DND-41 (cell line): ENCODE results near the gene NR6A1.

ENCODE experiments used
- ATAC-seq: fragments of 200-7000 bp; cut with Tn5 transposase; 3 replicates; pipeline ENCODE4 v1.9.1; 2021; ENCODE audit warnings: low read depth; ENCODE audit not compliant: insufficient read depth
- DNase-seq: peaks from one replicate; pipeline ENCODE4 v3.0.0-alpha.2; 2020
- H2AFZ ChIP-seq: 2 replicates; pipeline ENCODE4 v1.6.0; 2012; ENCODE audit warnings: low read depth, low read length
- H3K27ac ChIP-seq: 2 replicates; pipeline ENCODE4 v1.5.1; 2012; ENCODE audit warnings: low read length, inconsistent platforms
- H3K27me3 ChIP-seq: fragments of 200-600 bp; sonication (generic); 2 replicates; pipeline ENCODE4 v1.6.0; 2012; ENCODE audit warnings: low read length, mild to moderate bottlenecking, inconsistent platforms; ENCODE audit not compliant: insufficient read depth, poor library complexity
- H3K36me3 ChIP-seq: 2 replicates; pipeline ENCODE4 v1.5.1; 2012; ENCODE audit warnings: low read length, inconsistent platforms; ENCODE audit not compliant: insufficient read depth
- H3K4me1 ChIP-seq: 2 replicates; pipeline ENCODE4 v1.5.1; 2012; ENCODE audit warnings: mild to moderate bottlenecking, low read length; ENCODE audit not compliant: insufficient read depth
- H3K4me2 ChIP-seq: 2 replicates; pipeline ENCODE4 v1.6.0; 2012; ENCODE audit warnings: mild to moderate bottlenecking, moderate library complexity, low read length, inconsistent platforms; ENCODE audit not compliant: insufficient read depth
- H3K4me3 ChIP-seq, 2 experiments: fragments of 200-600 bp in 1 of 2; shearing (Covaris generic) in 1 of 2; 2 replicates each; pipeline ENCODE4 v1.5.1; 2012 to 2016; ENCODE audit warnings: inconsistent platforms in 2 of 2, low read length in 2 of 2, mild to moderate bottlenecking in 2 of 2, low read depth in 1 of 2, moderate library complexity in 1 of 2
- H3K79me2 ChIP-seq: 2 replicates; pipeline ENCODE4 v1.6.0; 2012; ENCODE audit warnings: low read length, inconsistent platforms; ENCODE audit not compliant: insufficient read depth
- H3K9ac ChIP-seq: 2 replicates; pipeline ENCODE4 v1.6.0; 2012; ENCODE audit warnings: low read depth, mild to moderate bottlenecking, inconsistent platforms, low read length, moderate library complexity
- H3K9me3 ChIP-seq: 2 replicates; pipeline ENCODE4 v1.5.1; 2012; ENCODE audit warnings: low read length, moderate library complexity, mild to moderate bottlenecking, inconsistent platforms; ENCODE audit not compliant: insufficient read depth, severe bottlenecking
- H4K20me1 ChIP-seq: 2 replicates; pipeline ENCODE4 v1.6.0; 2012; ENCODE audit warnings: low read length; ENCODE audit not compliant: insufficient read depth
- EZH2 ChIP-seq: IDR thresholded peaks from 3 replicates; pipeline ENCODE4 v1.6.1; 2012; ENCODE audit warnings: borderline replicate concordance, low read depth, mild to moderate bottlenecking, moderate library complexity, low read length, inconsistent platforms; ENCODE audit not compliant: severe bottlenecking
- TF ChIP-seq, protein P1 (sequence below): IDR thresholded peaks from 2 replicates; pipeline ENCODE4 v1.5.1; 2012; ENCODE audit warnings: borderline replicate concordance, low read length, moderate library complexity, mild to moderate bottlenecking; ENCODE audit not compliant: poor library complexity, severe bottlenecking; ENCODE audit errors: extremely low read depth

NR6A1 gene

GRCh38 chr9:124675261-124676158 is 95.6 kb downstream of the NR6A1 start:
- Histone ChIP-seq H3K79me2 (peaks cover 78% of the 10 kb centered on the region), H3K4me2 (no peak overlapping the region), H3K4me3 (no peak overlapping the region), H3K27me3 (no peaks in the 10 kb centered on the region), H4K20me1 (peaks cover 33% of the 10 kb centered on the region), H3K4me1 (peaks cover 11% of the 10 kb centered on the region), H3K9ac (no peak overlapping the region), H3K9me3 (no peaks in the 10 kb centered on the region), H2AFZ (no peak overlapping the region), H3K27ac (no peak overlapping the region), H3K36me3 (peaks cover 4% of the 10 kb centered on the region; the same call in 1 of the 2 replicates)
- no peak for DNase-seq
- ATAC-seq = no peak
- TF ChIP-seq, protein P1, sequence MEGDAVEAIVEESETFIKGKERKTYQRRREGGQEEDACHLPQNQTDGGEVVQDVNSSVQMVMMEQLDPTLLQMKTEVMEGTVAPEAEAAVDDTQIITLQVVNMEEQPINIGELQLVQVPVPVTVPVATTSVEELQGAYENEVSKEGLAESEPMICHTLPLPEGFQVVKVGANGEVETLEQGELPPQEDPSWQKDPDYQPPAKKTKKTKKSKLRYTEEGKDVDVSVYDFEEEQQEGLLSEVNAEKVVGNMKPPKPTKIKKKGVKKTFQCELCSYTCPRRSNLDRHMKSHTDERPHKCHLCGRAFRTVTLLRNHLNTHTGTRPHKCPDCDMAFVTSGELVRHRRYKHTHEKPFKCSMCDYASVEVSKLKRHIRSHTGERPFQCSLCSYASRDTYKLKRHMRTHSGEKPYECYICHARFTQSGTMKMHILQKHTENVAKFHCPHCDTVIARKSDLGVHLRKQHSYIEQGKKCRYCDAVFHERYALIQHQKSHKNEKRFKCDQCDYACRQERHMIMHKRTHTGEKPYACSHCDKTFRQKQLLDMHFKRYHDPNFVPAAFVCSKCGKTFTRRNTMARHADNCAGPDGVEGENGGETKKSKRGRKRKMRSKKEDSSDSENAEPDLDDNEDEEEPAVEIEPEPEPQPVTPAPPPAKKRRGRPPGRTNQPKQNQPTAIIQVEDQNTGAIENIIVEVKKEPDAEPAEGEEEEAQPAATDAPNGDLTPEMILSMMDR = peak; percentile 11
- no peak for TF ChIP-seq EZH2

DNA sequence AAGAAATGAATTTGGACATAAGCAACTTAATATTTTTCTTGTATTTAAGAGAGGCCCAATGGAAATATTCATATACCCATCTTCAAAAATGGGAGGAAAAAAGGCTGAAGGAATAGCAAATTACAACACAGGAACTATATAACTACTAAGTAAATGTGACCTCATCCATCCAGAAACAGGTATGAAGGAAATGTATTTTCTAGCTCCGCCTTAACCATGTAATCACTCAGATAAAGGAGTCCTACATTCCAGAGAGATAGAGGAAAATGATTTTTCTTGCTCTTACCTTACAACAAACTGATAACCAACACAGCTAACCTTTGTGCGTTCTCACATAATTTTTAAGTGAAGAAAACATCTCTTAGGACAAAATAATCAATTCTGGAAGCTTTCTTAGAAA is 96.5 kb downstream of the NR6A1 start:
- Histone ChIP-seq H3K79me2 (peaks cover 82% of the 10 kb centered on the region), H2AFZ (no peak overlapping the region), H3K4me1 (peaks cover 11% of the 10 kb centered on the region), H3K4me2 (no peak overlapping the region), H3K27me3 (no peaks in the 10 kb centered on the region), H3K36me3 (peaks cover 4% of the 10 kb centered on the region; the same call in 1 of the 2 replicates), H3K4me3 (no peak overlapping the region), H3K27ac (no peak overlapping the region), H4K20me1 (peaks cover 40% of the 10 kb centered on the region), H3K9ac (no peak overlapping the region), H3K9me3 (no peaks in the 10 kb centered on the region)
- DNase-seq (no peak), ATAC-seq (no peak)
- no peak for TF ChIP-seq EZH2
- TF ChIP-seq, protein P1 = no peak

- Histone ChIP-seq H3K27me3 (no peaks in the 10 kb centered on the region), H3K4me1 (peaks cover 11% of the 10 kb centered on the region), H3K27ac (no peak overlapping the region), H3K9me3 (no peaks in the 10 kb centered on the region), H3K79me2 (peaks cover 85% of the 10 kb centered on the region), H3K4me3 (no peak overlapping the region), H4K20me1 (peaks cover 47% of the 10 kb centered on the region), H3K9ac (no peak overlapping the region), H2AFZ (no peak overlapping the region), H3K36me3 (peaks cover 4% of the 10 kb centered on the region; the same call in 1 of the 2 replicates), H3K4me2 (no peak overlapping the region)
- DNase-seq (peak; percentile 64), ATAC-seq (peak; percentile 100)
- TF ChIP-seq, protein P1 = no peak
- TF ChIP-seq EZH2 = no peak
Measured at GRCh38 chr9:124673063-124673462, 98.0 kb downstream of the NR6A1 start.
